GM19099 (cell line): ENCODE results near the gene ZNF70.

Source experiments
- POLR2A ChIP-seq: IDR thresholded peaks from 3 replicates; pipeline ENCODE4 v1.6.1; 2011; ENCODE audit warnings: low read depth; ENCODE audit not compliant: insufficient read length; ENCODE audit errors: extremely low read depth

The ZNF70 gene

DNA sequence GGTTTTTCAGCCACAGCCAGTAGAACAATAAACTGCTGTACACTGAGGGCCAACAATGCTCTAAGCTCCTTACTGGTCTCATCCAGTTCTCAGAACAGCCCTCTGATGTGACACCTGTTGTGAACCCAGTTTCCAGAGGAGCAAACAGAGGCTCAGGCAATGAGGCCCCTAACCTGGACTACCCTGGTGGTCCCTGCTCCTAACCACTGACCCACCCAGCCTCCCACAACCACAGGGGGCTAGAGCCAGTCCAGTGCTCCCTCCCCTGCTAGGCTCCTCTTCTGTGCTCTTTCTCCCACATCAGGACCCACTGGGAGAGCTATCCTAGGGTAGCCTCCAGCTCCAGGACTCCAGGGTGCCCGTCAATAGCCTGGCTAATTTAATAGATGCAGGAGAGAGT, 31.8 kb upstream of the ZNF70 start:
- TF ChIP-seq POLR2A: no peak

DNA sequence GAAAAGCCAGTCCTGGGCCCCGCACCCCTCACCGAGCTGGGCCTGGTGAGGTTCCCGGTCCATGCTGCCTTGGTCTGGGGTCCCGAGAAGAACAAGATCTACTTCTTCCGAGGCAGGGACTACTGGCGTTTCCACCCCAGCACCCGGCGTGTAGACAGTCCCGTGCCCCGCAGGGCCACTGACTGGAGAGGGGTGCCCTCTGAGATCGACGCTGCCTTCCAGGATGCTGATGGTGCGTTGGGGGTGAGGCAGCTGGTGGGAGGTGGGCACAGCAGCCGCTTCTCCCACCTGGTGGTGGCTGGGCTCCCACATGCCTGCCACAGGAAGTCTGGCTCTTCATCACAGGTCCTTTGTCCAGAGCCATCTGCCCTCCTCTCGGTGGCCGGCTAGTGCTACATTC, 31.3 kb upstream of the ZNF70 start:
- no peak for TF ChIP-seq POLR2A

DNA sequence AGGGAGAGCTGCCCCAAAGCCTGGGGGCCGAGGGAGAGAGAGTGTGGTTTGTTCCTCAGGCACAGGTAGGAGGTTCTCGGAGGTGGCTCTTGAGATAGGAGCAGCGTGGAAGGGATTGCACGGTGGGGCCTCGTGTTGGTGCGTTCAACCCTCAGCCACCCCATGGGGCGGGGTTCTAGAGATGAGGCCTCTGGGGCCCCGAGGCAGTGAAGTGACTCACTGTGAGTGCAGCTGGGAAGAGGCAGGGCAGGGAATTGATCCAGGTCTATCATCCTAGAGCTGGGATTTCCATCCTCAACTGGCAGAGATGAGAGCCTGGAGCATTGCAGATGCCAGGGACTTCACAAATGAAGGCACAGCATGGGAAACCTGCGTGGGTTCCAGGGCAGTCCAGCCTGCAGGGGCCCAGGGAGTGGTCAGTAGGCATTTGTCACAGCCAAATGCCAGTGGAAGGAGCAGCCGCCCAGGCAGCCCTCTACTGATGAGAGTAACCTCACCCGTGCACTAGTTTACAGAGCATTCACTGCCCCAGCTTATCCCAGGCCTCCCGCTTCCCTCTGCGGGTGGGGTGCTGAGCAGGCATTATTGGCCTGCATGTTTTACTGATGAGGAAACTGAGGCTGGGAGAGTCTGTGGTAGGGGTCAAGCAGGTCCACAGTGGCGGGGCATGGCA, 30.7 kb upstream of the ZNF70 start:
- no peak for TF ChIP-seq POLR2A

DNA sequence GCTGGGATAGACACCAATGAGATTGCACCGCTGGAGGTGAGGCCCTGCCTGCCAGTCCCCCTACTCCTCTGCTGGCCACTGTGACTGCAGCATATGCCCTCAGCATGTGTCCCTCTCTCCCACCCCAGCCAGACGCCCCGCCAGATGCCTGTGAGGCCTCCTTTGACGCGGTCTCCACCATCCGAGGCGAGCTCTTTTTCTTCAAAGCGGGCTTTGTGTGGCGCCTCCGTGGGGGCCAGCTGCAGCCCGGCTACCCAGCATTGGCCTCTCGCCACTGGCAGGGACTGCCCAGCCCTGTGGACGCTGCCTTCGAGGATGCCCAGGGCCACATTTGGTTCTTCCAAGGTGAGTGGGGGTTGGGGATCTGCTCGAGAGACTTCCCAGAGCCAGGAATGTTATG, 30.2 kb upstream of the ZNF70 start:
- TF ChIP-seq POLR2A: no peak

DNA sequence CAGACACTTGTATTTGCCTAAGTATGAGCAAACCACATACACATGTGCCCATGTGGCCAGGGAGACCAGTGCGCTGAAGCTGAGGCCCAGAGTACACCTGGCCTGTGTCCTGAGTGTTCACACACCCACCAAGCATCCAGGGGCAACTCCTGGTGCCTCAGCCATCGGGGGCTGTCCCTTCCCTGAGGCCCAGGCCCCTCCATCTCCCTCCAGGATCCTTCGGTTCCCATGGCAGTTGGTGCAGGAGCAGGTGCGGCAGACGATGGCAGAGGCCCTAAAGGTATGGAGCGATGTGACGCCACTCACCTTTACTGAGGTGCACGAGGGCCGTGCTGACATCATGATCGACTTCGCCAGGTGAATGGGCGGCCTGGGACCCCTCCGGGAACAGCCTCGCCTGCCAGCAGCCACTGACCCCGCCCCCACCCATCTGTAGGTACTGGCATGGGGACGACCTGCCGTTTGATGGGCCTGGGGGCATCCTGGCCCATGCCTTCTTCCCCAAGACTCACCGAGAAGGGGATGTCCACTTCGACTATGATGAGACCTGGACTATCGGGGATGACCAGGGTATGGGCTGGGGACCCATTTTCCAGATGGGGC, 29.3 kb upstream of the ZNF70 start:
- TF ChIP-seq POLR2A: no peak

DNA sequence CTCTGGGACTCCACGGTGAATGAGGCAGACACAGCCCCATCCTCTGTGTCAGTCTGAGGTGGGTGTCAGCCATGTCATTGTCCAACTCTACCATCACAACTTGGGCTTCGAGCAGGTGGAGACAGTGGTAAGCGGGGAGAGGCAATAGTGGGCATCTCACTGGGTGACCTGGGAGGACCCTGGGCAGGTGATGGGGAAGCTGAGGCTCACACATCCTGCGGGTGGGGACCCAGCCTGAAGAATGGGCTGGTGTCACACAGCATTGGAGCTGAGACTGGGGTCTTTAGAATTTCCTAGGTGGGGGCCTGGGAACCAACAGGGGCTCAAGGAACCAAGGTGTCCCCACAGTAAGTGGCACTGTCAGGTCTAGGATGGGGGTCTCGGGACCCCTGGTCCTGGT, 28.8 kb upstream of the ZNF70 start:
- TF ChIP-seq POLR2A: no peak

DNA sequence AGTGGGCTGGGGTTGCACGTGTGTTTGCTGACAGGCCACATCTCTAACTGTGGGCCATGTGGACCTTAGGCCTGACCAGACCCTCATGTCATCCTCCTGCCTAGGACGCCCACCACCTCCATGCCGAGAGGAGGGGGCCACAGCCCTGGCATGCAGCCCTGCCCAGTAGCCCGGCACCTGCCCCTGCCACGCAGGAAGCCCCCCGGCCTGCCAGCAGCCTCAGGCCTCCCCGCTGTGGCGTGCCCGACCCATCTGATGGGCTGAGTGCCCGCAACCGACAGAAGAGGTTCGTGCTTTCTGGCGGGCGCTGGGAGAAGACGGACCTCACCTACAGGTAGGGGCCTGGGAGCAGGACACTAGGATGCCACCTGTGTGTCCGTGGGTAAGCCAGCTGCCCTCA, 28.2 kb upstream of the ZNF70 start:
- TF ChIP-seq POLR2A: no peak

DNA sequence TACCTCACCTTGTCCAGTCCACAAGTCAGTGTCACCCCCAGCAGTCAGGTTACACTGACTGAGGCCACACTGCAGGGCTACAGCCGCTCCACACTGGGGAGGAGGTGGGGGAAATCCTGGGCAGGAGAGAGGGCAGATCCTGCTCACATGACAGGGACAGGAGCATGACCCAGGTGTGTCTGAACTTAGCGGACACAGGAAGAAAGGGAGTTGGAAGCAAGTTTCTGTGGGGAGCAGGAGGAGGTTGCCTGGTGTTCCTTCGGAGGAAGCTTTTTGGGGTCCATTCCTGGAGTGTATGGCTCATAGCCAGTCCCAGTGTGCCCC, 27.6 kb upstream of the ZNF70 start:
- TF ChIP-seq POLR2A: no peak

DNA sequence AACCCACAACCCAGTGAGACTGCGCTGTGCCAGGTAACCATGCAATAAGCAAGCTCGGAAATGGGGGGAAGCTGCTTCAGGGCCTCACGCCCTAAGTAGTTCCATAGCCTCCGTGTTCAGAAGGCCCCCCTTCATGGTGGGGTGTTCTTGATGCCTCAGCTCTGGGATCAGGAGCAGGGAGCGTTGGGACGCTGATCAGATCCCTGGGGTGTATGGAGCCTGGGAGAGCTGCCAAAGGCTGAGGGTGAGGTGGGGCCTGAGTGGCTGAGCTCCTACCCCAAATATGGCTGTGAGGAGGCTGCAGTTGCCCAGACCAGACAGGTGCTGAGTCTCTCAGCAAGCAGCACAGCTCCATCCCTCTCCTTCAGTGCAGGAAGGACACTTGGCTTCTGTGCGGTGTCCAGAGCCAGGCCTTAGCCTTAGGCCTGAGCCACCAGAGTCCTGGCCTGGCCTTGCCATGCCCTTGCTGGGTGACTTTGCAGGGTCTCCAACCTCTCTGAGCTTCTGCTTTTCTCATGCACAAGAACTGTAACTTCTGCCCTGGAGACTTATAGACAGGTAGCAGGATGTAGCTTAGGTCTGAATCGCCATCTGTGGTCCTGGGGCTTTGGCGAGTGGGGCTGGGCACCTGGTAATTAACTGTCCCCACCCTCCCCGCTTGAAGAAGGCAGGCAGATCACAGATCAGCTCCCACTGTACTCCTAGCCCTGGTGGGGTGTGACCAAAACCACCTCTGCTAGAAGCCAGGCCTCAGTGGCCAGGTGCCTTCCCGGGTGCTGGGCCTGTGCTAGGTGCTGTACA, 27.1 kb upstream of the ZNF70 start:
- no peak for TF ChIP-seq POLR2A

DNA sequence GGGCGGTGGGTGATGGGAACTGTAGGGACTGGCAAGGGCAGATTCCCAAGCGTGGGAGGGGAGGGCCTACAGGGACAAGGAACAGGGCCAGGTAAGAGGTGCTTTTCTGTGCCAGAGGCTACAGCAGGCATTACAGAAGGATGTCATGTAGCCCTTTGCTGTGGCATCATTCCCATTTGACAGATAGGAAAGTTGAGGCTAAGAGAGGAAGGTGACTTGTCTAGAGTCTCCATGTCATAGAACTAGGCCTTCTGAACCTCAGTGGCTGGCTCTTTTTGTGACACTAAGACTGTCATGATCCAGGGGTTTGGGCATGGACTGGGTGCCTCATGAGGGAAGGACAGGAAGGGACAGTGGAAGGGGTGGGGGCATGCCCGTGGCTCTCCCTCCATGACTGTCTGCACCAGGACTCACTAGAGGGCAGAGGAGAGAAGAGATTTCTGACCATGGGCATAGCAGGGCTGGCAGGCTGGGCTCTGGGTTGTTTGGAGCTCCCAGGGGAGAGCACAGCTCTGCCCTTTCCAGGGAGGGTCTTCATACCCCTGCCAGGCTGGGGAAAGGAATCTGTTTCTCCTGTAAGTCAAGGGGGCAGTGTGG, 25.0 kb upstream of the ZNF70 start:
- no peak for TF ChIP-seq POLR2A

DNA sequence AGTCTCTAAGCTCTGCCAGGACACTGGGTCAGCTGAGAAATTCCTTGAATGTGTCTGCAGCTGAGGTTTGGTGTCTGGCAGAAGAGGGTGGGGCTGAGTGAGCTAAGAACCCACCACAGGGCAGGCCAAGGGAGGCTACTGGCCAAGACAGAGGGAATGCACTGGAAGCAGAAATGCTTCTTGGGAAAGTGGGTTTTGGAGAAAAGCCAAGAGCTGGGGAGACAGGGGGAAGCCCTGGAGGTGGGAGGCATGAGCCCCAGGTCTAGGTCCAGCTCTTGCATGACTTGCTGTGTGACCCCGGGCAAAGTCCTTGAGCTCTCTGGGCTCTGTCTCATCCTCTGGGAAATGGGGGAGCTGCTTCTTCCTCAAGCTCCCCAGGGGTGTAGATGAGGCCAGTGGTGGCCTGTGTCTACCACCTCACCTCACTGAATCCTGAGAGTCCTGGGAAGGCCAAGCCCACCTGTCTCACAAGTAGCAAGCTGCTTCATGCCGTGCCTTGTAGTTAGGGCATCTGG, 24.1 kb upstream of the ZNF70 start:
- no peak for TF ChIP-seq POLR2A

DNA sequence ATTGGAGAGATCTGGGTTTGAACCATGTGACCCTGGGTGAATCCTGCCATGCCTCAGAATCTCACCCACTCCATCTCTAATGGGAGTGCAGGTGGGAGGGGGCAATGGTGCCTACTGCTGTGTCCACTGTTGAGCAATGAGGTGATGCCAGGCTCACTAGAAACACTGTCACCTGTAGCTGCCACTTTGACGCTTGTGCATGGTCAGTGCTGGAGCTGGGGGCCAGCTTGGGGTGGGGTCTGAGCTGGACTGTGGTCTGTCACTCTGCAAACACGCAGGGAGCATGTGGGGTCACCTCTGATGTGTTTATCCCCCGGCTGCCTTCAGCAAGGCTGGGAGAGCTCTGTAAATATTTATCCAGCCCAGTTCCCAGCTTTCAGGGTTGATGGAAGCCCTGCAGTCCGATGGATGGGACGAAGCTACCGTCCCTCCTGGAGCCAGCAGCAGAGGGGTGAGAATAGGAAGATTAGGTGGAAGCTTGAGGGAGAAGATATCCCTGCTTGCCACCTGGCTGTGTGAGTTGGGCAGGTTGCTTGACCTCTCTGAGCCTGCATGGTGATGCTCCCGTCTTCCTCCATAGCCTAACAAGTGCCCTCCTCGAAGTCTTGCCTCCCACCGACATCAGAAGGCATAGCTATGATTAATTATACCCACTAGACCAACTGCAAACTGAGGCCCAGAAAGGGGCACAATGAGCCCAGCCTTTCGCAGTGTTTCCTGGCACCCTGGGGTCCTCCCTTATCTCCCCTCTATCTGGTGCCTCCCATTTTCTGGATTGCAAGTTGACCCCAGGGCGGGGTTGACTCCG, 23.4 kb upstream of the ZNF70 start:
- no peak for TF ChIP-seq POLR2A

DNA sequence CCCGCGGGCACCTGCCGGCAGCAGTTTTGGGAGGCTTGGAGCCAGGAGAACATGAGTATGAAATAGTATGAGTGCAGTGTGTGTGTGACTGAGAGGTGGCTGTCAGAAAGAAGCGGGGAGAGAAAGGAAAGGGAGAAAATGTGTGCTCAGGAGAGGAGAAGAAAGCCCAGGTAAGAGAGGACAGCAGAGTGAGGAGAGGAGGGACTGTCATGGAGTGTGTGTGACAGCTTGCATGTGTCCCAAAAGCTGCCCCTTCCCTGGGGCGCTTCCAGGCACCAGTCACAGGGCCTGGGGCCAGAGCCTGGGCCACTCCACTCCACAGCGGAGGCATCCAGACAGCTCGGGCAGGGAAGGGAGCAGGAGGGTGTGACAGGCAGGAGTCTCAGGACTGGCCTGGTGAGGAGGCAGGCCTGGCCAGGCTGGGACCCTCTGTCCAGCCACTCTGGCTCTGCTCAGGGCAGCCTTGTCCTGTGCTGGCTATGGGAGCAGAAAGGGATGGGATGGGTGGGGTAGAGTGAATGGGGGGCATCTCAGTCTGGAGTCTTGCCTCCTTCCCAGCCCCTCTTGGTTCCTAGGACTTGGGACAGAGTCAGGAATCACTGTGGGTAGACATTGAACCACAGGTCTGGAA, 22.7 kb upstream of the ZNF70 start:
- no peak for TF ChIP-seq POLR2A
